DLD1 (cell line): ENCODE results near the gene GPR153.

Source experiments
- in situ Hi-C: cut with HindIII; loops from 2 replicates; pipeline ENCODE4 v1.10.0; 2017; ENCODE audit warnings: low sequenced_read_pairs

Gene GPR153

DNA sequence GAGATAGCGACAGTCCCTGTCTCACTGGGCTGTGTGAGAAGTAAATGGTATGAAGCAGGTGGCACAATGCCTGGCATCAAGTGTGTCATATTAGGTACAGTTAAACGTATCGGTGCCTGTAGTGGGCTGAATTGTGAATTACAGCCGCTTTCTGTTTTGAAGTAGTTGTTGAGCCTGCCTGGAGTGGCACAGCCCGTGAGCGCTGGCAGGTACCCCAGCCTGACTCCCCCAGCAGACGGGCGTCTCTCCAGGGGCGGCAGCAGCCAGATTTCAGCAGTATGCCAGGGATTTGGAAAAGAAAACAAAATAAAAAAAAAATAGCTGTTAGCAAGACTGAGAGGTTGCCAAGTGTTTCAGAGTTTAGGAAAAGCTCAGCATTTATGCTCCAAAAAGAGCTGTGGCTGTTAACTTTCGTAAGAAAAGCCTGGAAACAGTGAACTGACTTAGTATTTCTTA lies 26.6 kb upstream of the GPR153 start:
- in situ Hi-C loops, result no loop called here

DNA sequence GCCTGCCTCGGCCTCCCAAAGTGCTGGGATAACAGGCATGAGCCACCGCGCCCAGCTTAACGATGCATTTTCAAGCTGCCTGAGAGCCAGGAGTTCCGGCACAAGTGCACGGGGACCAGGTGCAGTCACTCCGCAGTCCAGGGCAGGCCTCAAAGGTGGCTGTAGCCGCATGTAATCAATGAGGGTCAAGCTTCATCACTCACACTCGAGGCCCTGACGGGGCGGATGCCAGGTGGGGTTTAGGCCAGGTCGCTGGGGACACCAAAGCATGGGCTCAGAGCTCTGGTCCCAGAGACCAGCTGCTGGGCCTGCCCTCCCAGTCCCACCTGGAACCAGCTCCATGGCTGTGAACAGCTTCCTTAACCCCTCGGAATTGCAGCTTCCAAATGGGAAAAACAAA lies 26.1 kb upstream of the GPR153 start:
- in situ Hi-C loops, result no loop called here

- in situ Hi-C loops, result no loop called here
These were observed 25.4 kb upstream of the GPR153 start for GRCh38 chr1:6286266-6286665.

GRCh38 chr1:6285336-6285735 lies 24.4 kb upstream of the GPR153 start:
- in situ Hi-C loops, result no loop called here

DNA sequence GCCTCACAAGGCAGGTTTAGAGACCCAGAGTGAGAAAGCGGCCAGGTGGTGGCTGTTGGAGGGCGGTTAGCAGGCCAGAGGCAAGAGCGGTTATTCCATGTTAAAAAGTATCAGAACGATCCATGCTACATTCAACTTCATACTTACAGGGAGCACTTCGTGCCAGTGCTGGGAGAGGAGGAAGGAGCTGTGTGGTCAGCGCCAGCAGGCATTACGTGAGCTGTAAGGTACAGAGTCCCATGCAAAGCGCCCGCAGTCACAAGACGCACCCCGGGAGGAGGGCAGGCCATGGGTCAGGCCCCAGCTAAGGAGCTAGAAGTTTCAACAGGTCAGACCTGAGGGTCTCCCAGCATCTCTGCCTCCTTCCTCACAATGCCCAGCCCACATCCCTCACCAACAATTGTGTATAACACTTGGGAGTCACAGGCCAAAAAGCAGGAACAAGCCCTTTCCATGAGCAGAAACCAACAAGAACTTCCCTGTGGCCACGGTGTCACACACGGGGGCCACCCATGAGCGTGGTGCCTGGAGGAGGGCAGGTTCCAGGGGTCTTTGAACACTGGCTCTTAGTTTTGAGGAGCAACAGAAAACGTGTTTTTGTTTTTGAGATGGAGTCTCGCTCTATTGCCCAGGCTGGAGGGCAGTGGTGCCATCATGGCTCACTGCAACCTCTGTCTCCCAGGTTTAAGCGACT lies 21.8 kb upstream of the GPR153 start:
- in situ Hi-C loops, result no loop called here

DNA sequence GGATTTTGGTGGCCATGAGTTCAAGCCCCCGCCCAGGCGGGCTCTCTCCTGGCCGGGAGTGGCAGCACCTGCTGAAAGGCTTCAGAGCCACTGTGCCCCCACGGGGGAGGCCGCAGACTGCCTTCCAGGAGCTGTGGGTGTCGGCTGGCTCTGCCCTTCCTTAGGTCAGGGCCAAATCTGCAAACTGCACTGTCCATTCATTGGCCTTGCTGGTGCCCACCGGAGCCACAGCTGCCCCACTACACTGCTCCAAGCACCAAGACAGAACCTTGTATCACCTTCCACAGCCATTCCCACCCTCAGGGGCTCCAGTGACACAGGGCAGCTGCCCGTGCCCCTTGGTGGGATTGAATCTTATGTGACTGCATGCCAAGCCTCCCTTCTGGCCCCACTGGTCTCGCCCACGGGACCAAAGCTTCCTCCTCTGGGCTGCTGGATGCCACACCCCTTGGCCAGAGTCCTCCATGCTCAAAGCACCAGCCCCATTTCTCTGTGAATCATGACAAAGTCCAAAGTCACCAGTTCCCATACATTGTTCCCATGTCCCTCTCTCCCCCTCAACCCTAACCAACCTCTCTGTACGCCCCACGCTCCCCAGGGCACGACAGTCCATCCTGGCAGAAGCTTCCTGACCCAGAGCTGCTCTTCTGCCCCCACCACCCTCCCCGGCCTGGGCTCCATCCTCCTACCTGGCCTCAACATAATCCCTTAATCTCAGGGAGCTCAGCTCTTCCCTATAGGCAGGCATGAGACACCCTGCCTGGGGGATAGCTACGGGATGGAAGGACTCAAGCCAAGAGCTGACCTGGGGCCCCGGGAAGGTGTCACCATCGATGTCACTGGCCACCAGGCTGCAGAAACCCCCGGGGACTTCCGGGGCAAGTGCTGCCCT lies 20.9 kb upstream of the GPR153 start:
- in situ Hi-C loops, result no loop called here

DNA sequence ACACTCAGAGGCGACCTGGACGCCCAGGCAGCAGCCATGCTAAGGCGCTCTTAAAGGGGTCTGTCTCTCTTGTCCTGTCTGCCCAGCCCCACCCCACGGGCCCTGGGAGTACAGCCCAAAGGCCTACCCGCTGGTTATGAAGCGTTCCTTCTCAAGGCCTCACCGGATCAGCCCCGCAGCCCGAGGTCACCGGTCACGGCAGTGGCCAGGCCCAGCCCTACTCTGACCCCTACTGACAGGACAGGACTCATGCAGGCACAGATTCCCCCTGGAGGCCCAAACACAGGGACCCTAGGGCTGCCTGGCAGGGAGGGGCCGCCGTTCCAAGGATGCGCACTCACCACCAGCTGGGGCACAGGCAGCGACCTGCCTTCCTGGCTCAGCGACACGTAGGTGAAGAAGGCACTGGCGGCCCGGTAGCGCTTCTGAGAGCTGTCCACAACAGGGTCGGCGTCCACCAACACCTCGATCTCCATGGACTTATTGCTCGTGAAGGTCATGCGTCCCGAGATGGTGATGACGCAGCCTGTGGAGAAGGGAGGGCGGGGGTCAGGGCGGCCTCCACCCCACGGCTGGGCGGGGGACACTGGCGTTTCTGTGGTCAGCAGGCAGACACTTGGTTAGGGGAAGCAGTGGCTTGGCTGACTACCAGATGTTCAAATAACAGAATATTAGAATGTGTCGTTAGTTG lies 20.0 kb upstream of the GPR153 start:
- in situ Hi-C loops, result no loop called here

DNA sequence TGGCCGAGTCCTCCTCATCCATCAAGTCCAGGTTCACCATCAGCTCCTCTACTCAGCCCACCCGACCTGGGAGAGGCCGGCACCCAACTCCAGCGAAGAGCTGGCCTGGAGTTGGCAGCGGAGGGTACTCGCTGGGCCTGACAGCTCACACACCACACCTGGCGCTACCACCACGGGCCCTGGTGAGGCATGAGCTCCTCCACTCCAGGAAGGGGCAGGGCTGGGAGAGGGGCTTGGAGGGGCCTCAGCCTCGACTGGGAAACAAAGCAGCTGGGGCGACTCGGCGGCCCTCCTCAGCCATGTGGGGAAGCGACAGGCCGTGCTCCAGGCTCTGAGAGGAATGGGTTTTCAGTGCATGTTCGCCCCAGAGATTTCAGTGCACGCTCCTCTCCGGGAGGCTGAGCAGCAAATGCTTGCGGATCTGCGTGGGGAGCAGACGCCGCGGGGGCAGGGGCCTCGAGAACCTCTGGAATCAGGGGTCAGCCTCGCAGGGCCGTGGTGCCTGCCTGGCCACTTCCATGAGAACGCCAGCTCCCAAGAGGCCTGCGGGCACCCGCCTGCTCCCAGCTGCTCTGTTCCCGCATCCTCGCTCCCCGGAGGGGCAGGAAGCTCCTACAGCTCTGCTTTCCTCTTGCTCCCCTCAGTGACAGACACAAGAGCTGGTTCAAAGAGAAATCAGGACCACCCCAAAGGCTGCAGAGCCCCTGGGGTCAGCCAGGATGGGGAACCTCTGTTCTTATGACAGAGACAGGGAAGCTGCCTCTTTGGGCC lies 18.9 kb upstream of the GPR153 start:
- in situ Hi-C loops, result no loop called here

- in situ Hi-C loops, result no loop called here
These were observed 18.2 kb upstream of the GPR153 start for GRCh38 chr1:6279066-6279465.

GRCh38 chr1:6278263-6278662 lies 17.4 kb upstream of the GPR153 start:
- in situ Hi-C loops, result no loop called here

- in situ Hi-C loops, result no loop called here
These were observed 16.1 kb upstream of the GPR153 start for GRCh38 chr1:6276811-6277555.

DNA sequence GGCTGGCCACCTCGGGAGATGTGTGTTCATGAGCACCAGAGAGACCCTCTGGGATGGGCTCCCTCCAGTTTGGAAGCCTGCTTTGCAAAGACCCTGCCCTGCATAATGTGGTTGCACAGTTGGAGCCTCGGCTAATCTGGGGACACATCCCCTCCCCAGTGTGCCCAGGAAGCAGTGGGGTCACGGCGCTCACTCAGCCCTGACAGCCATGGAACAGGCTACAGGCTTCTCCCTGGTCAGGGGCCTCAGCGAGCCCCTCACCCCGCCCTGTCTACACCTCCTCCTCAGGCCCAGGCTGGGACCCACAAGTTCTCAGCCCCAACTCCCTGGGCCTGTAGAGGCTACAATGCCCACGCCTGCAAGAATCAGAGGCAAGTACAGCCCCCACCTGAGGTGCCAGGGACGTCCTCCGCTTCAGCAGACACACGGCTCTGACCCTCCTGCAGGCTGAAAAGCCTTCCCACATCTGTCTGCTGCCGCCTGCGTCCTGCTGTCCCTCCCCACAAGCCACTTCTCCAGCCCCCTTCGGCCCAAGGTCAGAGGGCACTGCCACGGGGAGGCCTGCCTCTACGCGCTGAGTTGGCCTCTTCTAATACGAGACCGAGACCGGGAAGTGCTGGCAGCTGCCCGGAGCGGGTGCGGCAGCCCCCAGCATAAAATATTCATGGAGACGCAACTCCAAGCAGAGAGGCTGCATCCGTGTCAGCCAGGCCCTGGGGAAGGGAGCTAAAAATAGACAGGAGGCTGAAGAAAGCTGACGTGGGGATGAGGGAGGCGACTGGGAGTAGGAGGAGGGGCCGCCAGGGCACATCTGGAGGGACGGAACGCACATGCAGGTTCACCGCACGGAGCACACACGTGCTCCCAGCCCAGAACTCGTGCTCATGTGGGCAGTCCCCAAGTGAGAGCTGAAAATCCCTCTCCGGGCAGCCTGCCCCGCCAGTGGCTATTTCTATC lies 15.2 kb upstream of the GPR153 start:
- in situ Hi-C loops, result no loop called here

- in situ Hi-C loops, result no loop called here
These were observed 13.8 kb upstream of the GPR153 start for GRCh38 chr1:6274622-6275139.

DNA sequence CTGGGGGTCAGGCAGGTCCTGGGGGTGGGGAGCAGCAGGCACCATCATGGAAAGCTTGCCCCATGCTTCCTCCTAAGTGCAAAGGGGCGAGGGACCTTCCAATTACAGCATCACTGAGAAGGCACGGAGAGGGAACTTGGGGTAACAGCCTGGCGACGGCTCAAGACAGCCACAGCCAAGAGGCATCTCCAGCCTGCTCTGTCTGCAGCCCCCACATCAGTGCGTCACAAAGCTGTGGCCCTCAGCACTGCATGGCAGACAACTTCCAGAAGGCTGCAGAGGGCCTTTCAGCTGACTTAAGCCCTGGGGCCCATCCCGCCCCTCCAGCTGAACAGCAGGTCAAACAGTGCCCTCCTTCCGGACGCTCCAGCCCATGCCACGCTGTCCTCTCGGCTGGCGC lies 13.2 kb upstream of the GPR153 start:
- in situ Hi-C loops, result no loop called here

DNA sequence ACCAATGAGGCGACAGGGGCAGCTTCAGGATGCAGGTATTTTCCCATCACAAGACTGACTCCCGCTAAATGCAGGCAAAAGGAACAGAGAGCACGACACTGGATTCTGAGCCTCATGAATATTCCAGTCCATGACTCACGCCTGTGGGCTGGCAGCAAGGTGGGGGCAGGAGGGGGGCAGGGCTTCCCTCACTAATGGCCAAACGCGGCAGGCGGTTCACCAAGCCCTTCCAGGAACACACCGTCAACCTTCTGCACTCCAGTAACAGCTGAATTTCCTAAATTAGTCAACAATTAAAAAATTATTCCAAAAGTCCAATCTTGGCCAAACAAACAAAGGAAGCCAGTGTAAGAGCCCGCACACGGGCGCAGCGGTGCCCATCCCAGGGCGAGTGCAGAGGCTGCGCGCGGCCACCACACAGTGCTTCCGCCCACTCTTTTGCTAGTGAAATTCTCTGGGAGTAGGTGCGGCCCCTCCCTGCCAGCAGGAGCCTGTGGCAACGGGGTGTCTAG lies 12.5 kb upstream of the GPR153 start:
- in situ Hi-C loops, result no loop called here

GRCh38 chr1:6272868-6273267 lies 12.0 kb upstream of the GPR153 start:
- in situ Hi-C loops, result no loop called here

DNA sequence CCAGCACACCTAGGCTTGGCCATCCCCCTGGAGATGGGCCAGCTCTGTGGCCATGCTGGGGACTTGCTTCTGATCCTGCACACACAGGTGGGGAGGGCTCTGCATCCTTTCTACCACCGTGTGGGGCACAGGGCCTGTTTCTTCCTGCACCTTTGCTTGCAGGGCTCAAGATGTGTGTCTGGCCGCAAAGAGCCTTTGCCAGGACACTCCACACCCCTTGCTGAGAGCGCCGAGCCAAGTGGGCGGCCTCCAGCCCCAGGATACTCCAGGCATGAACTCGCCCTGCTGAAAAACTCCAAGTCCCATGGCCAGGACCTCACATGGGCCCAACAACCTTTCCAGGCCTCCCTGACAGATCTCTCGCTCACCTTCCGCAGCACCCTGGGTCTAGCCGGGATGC lies 11.6 kb upstream of the GPR153 start:
- in situ Hi-C loops, result no loop called here

GRCh38 chr1:6271554-6271953 lies 10.7 kb upstream of the GPR153 start:
- in situ Hi-C loops, result no loop called here

DNA sequence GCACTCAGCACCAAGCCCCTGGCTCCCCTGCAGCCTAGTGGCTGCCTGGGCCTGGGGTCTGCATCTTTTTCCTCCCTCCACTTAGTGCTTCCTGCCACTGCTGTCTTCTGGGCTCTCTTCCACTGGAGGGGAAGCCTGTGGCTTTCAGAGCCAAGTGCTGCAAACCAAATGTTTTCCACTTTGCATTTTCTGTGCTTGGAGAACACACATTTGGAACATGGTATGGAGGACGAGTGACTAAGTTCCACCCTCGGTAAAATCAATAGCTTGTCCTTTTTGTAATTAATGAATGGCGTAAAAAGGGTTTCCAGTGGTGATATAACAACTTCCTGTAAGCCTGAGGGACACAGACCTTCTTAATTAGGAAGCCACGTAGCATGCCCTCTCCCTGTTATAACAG lies 10.1 kb upstream of the GPR153 start:
- in situ Hi-C loops, result no loop called here
